CD8-positive, alpha-beta memory T cell (primary cell): Measurements from ENCODE around the gene CEBPE. TPM values are rescaled to one million over a fixed set of nuclear protein-coding genes. Genes with fewer than 3 reads are reported as not detected.

Source experiments
- CTCF ChIA-PET: fragments of 350-600 bp; sonication (Branson Sonifier 250); formaldehyde crosslinking; loops from one replicate; lab custom pipeline; 2021; ENCODE audit warnings: antibody characterized with exemption; lab: Charles Lee
- POLR2A ChIA-PET: fragments of 350-600 bp; sonication (Branson Sonifier 250); formaldehyde crosslinking; loops from one replicate; lab custom pipeline; 2021; ENCODE audit warnings: antibody characterized with exemption; lab: Charles Lee
- DNase-seq, 5 donors: peaks; one replicate each; pipeline versions ENCODE4 v3.0.0 to v3.0.0-alpha.2; 2020 to 2022; ENCODE audit warnings: mixed read lengths in 1 of 5
- H3K27ac ChIP-seq: one replicate; pipeline ENCODE4 v1.7.0; 2013; ENCODE audit warnings: low read depth, mild to moderate bottlenecking, low read length, moderate library complexity
- H3K27me3 ChIP-seq: 2 replicates; pipeline ENCODE4 v1.7.0; 2013; ENCODE audit warnings: low read length, mild to moderate bottlenecking; ENCODE audit not compliant: insufficient read depth, poor library complexity, severe bottlenecking
- H3K36me3 ChIP-seq: 2 replicates; pipeline ENCODE4 v1.7.0; 2013; ENCODE audit warnings: mild to moderate bottlenecking, low read length, moderate library complexity; ENCODE audit not compliant: insufficient read depth
- H3K4me1 ChIP-seq: 2 replicates; pipeline ENCODE4 v1.7.0; 2013; ENCODE audit warnings: mild to moderate bottlenecking, low read length, moderate library complexity; ENCODE audit not compliant: insufficient read depth
- H3K4me3 ChIP-seq: 2 replicates; pipeline ENCODE4 v1.7.0; 2013; ENCODE audit warnings: mild to moderate bottlenecking, low read length
- H3K9me3 ChIP-seq: 2 replicates; pipeline ENCODE4 v1.7.0; 2013; ENCODE audit warnings: mild to moderate bottlenecking, low read length
- H3K27ac Mint-ChIP-seq, 8 donors: one replicate each; pipeline ENCODE4 v1.8.0; 2020 to 2021; ENCODE audit warnings: mixed read lengths in 8 of 8, mild to moderate bottlenecking in 6 of 8, inconsistent platforms in 3 of 8, moderate library complexity in 3 of 8
- H3K27me3 Mint-ChIP-seq, 2 donors: one replicate each; pipeline ENCODE4 v1.8.0; 2020 to 2021; ENCODE audit warnings: mixed read lengths in 2 of 2, mild to moderate bottlenecking in 1 of 2, moderate library complexity in 1 of 2
- H3K36me3 Mint-ChIP-seq, 3 donors: one replicate each; pipeline ENCODE4 v1.8.0; 2020 to 2021; ENCODE audit warnings: mixed read lengths in 3 of 3, inconsistent platforms in 1 of 3, mild to moderate bottlenecking in 1 of 3
- H3K4me1 Mint-ChIP-seq, 3 donors: one replicate each; pipeline ENCODE4 v1.8.0; 2020 to 2021; ENCODE audit warnings: mixed read lengths in 3 of 3, inconsistent platforms in 1 of 3, mild to moderate bottlenecking in 1 of 3
- H3K4me3 Mint-ChIP-seq, 7 donors: one replicate each; pipeline ENCODE4 v1.8.0; 2020 to 2021; ENCODE audit warnings: mixed read lengths in 7 of 7, mild to moderate bottlenecking in 6 of 7, moderate library complexity in 4 of 7, inconsistent platforms in 2 of 7
- H3K9me3 Mint-ChIP-seq, 5 donors: one replicate each; pipeline ENCODE4 v1.8.0; 2020 to 2022; ENCODE audit warnings: mixed read lengths in 5 of 5, mild to moderate bottlenecking in 3 of 5, moderate library complexity in 2 of 5, inconsistent platforms in 1 of 5
- polyA plus RNA-seq: library from polyadenylated mRNA; unstranded; fragments of 300-500 nt; fragmentation: Illumina TruSeq; gene quantifications from one replicate; pipeline ENCODE4 v1.2.3, GENCODE V29; 2021
- total RNA-seq, 2 experiments: library from RNA; stranded (reverse); gene quantifications; one replicate each; pipeline ENCODE4 v1.2.3, GENCODE V29; 2021

The CEBPE gene
- total RNA-seq (under 1 TPM; 0.16 to 0.22 TPM), polyA plus RNA-seq (not detected)

GRCh38 chr14:23118506-23119362 is at the start of gene CEBPE:
CEBPE (minus strand) TSS chr14:23119255; CDS start chr14:23119091, 164 bp downstream.
- Histone ChIP-seq H3K4me3 (peak within 1 kb of the TSS; percentile 59), H3K27ac (peak within 1 kb of the TSS; percentile 10), H3K4me1 (peaks cover 65% of the 10 kb centered on the region), H3K36me3 (no peaks in the 10 kb centered on the region), H3K9me3 (no peaks in the 10 kb centered on the region), H3K27me3 (no peaks in the 10 kb centered on the region)
- H3K27me3 Mint-ChIP-seq = peaks cover 5 to 14% of the 10 kb centered on the region in 2 donors
- H3K27ac Mint-ChIP-seq = peak within 1 kb of the TSS; percentile 58 to 96 (median 80)
- ChIA-PET CTCF (interaction anchor here (1.0 to 3.1 kb wide), 4 partner anchors 23 to 260 kb away, joined by 3 to 18 read pairs (median 6); partner anchors contain the start of genes ACIN1 and C14orf119), POLR2A (interaction anchor here (2.1 kb wide), 1 partner anchor 24 kb away, joined by 32 read pairs; the partner anchor contains the start of genes ACIN1 and C14orf119)
- DNase-seq = peak in 1 of 5 donors; percentile 8
- no peaks in the 10 kb centered on the region for H3K36me3 Mint-ChIP-seq
- no peaks in the 10 kb centered on the region for H3K9me3 Mint-ChIP-seq
- peak within 1 kb of the TSS; percentile 6 to 77 (median 71) for H3K4me3 Mint-ChIP-seq
- peaks cover 28 to 46% (median 28%) of the 10 kb centered on the region in 3 donors for H3K4me1 Mint-ChIP-seq

GRCh38 chr14:23168246-23168645 is 49.2 kb upstream of the CEBPE start:
- Mint-ChIP-seq H3K4me1 (no peaks in the 10 kb centered on the region), H3K27me3 (peaks cover 7 to 23% of the 10 kb centered on the region in 2 donors), H3K36me3 (no peaks in the 10 kb centered on the region), H3K9me3 (no peaks in the 10 kb centered on the region), H3K27ac (peak overlapping the region in 1 of 8 donors; percentile 5), H3K4me3 (no peak overlapping the region)
- no peak overlapping the region for H3K27ac ChIP-seq
- ChIA-PET CTCF (no interaction called here), POLR2A (no interaction called here)
- DNase-seq = no peak
- H3K4me1 ChIP-seq = peaks cover 7% of the 10 kb centered on the region
- no peaks in the 10 kb centered on the region for H3K9me3 ChIP-seq
- no peaks in the 10 kb centered on the region for H3K36me3 ChIP-seq
- H3K4me3 ChIP-seq = no peak overlapping the region
- H3K27me3 ChIP-seq = no peaks in the 10 kb centered on the region

DNA sequence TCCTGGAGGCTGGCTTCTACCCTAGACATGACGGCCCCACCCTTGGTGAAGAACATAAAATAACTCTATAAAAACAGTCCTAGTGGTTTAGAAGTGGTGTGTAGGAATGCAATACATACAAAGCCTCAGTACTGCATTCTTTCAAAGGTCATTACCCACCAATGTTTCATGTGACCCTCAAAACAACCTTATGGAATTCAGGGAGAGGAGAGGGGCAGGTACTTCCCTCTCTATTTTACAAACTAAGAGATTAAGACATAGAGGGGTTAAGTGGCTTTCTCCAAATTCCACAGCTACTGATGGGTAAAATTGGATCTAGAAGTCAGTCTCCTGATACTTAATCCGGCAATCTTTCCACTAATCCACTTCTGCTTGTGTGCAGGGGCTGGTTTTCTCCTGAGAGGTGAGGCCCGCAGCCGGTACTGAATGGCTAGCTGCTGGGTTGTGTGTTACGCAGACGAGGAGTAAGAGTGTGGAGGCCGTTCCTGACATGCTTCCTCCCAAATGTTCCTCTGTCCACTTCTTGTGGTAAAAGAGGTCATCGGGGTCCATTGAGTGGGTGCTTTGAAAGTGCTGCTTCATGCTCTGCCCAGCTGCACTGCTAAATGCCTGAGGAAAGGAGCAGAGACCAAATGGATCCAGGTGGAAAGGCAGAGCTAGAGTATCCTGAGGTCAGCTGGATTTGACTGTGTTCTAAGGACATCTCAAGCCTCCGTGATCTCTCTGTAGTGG is 48.2 kb upstream of the CEBPE start:
- Mint-ChIP-seq H3K27me3 (peaks cover 8 to 19% of the 10 kb centered on the region in 2 donors), H3K9me3 (no peaks in the 10 kb centered on the region), H3K4me1 (no peaks in the 10 kb centered on the region), H3K4me3 (no peak overlapping the region), H3K36me3 (no peaks in the 10 kb centered on the region), H3K27ac (no peak overlapping the region)
- no peak overlapping the region for H3K4me3 ChIP-seq
- H3K36me3 ChIP-seq = no peaks in the 10 kb centered on the region
- CTCF ChIA-PET = no interaction called here
- no peak overlapping the region for H3K27ac ChIP-seq
- POLR2A ChIA-PET = no interaction called here
- peaks cover 17% of the 10 kb centered on the region for H3K4me1 ChIP-seq
- no peak for DNase-seq
- H3K27me3 ChIP-seq = no peaks in the 10 kb centered on the region
- no peaks in the 10 kb centered on the region for H3K9me3 ChIP-seq

- POLR2A ChIA-PET = no interaction called here
- Histone ChIP-seq H3K4me1 (peaks cover 22% of the 10 kb centered on the region), H3K27me3 (no peaks in the 10 kb centered on the region), H3K9me3 (no peaks in the 10 kb centered on the region), H3K27ac (no peak overlapping the region), H3K4me3 (no peak overlapping the region), H3K36me3 (no peaks in the 10 kb centered on the region)
- Mint-ChIP-seq H3K27ac (no peak overlapping the region), H3K4me1 (no peaks in the 10 kb centered on the region), H3K9me3 (no peaks in the 10 kb centered on the region), H3K27me3 (peaks cover 3 to 18% of the 10 kb centered on the region in 2 donors), H3K36me3 (no peaks in the 10 kb centered on the region), H3K4me3 (no peak overlapping the region)
- no peak for DNase-seq
- CTCF ChIA-PET = interaction anchor here (0.9 kb wide), 1 partner anchor 43 kb away, joined by 3 read pairs; no protein-coding TSS in a partner anchor
These were observed 45.9 kb upstream of the CEBPE start for GRCh38 chr14:23164949-23165348.

GRCh38 chr14:23164250-23164649 is 45.2 kb upstream of the CEBPE start:
- no peaks in the 10 kb centered on the region for H3K27me3 ChIP-seq
- peaks cover 3 to 19% of the 10 kb centered on the region in 2 donors for H3K27me3 Mint-ChIP-seq
- H3K4me3 ChIP-seq = no peak overlapping the region
- peaks cover 22% of the 10 kb centered on the region for H3K4me1 ChIP-seq
- peak overlapping the region in 1 of 8 donors; percentile 84 for H3K27ac Mint-ChIP-seq
- no peak overlapping the region for H3K27ac ChIP-seq
- H3K36me3 ChIP-seq = no peaks in the 10 kb centered on the region
- H3K9me3 ChIP-seq = no peaks in the 10 kb centered on the region
- DNase-seq = no peak
- CTCF ChIA-PET = interaction anchor here (0.9 kb wide), 1 partner anchor 43 kb away, joined by 3 read pairs; no protein-coding TSS in a partner anchor
- no peak overlapping the region for H3K4me3 Mint-ChIP-seq
- no peaks in the 10 kb centered on the region for H3K9me3 Mint-ChIP-seq
- POLR2A ChIA-PET = interaction anchor here (0.5 kb wide), 1 partner anchor 211 kb away, joined by 5 read pairs; no protein-coding TSS in a partner anchor
- no peaks in the 10 kb centered on the region for H3K36me3 Mint-ChIP-seq
- H3K4me1 Mint-ChIP-seq = no peaks in the 10 kb centered on the region

GRCh38 chr14:23163830-23164229 is 44.8 kb upstream of the CEBPE start:
- no peaks in the 10 kb centered on the region for H3K9me3 Mint-ChIP-seq
- POLR2A ChIA-PET = interaction anchor here (0.5 kb wide), 1 partner anchor 210 kb away, joined by 5 read pairs; no protein-coding TSS in a partner anchor
- H3K4me1 ChIP-seq = peaks cover 22% of the 10 kb centered on the region

DNA sequence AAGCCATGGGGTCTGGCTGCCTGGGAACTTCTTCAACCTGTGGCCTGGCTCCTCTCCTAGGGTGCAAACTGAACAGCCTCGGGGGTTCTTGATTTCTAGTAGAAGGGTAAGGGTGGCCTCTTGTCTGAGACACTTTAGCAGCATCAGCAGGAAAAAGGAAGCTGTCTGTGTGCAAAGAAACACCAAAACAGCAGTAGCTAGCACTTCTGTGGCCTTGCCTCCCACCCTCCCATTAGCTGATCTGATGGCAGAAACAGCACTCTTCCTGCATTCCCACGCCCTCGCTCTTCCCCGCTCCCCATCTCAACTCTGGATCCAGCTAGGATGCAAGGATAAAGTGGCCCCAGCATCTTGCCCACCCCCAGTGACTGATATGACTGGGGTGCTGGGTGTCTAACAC is 43.7 kb upstream of the CEBPE start:
- H3K27me3 Mint-ChIP-seq = peaks cover 4 to 25% of the 10 kb centered on the region in 2 donors
- no peak for DNase-seq
- POLR2A ChIA-PET = no interaction called here
- no peaks in the 10 kb centered on the region for H3K9me3 Mint-ChIP-seq
- Histone ChIP-seq H3K27ac (no peak overlapping the region), H3K27me3 (no peaks in the 10 kb centered on the region), H3K4me3 (no peak overlapping the region), H3K9me3 (no peaks in the 10 kb centered on the region), H3K4me1 (peaks cover 22% of the 10 kb centered on the region), H3K36me3 (no peaks in the 10 kb centered on the region)
- H3K4me3 Mint-ChIP-seq = no peak overlapping the region
- CTCF ChIA-PET = no interaction called here
- H3K4me1 Mint-ChIP-seq = no peaks in the 10 kb centered on the region
- H3K27ac Mint-ChIP-seq = peak overlapping the region in 1 of 8 donors; percentile 37
- no peaks in the 10 kb centered on the region for H3K36me3 Mint-ChIP-seq

More at GRCh38 chr14:23163830-23164229, 44.8 kb upstream of the CEBPE start:
- Histone ChIP-seq H3K4me3 (no peak overlapping the region), H3K27me3 (no peaks in the 10 kb centered on the region), H3K9me3 (no peaks in the 10 kb centered on the region), H3K36me3 (no peaks in the 10 kb centered on the region), H3K27ac (no peak overlapping the region)
- DNase-seq = no peak
- H3K36me3 Mint-ChIP-seq = no peaks in the 10 kb centered on the region
- peaks cover 3 to 23% of the 10 kb centered on the region in 2 donors for H3K27me3 Mint-ChIP-seq
- no peak overlapping the region for H3K27ac Mint-ChIP-seq
- no peak overlapping the region for H3K4me3 Mint-ChIP-seq
- H3K4me1 Mint-ChIP-seq = no peaks in the 10 kb centered on the region
- CTCF ChIA-PET = interaction anchor here (0.9 kb wide), 1 partner anchor 42 kb away, joined by 3 read pairs; no protein-coding TSS in a partner anchor
